ENCODE results near the gene ALS2. TPM values are rescaled to one million over a fixed set of nuclear protein-coding genes. Genes with fewer than 3 reads are reported as not detected.

Gene ALS2
- total and polyA plus RNA-seq, 2 of the 8 experiments (the other 6 are each of a cell fraction or from before 2014, with no cell fraction given): 12.1 to 34.5 TPM

DNA sequence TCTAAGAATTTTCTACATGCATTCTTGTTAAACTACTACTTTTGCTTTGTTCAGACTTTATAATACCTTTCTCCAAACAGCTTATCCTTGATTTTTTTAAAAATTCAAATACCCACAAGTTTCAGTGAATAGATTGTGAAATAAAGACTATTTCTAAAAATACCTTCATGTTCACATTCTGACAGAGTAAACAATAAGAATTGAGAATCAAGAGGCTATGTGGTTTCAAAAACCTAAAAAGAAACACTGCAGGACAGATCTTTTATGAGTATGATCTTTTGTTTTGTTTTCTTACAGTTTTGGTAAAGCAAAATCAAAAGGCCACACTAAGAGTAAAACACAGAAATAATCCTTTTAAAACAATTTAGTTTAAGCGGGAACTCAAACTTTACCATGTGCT lies 21.2 kb downstream of the ALS2 start:
- Histone ChIP-seq H2BK15ac (ENCODE audit: low read length) (no peak overlapping the region), H3K4me3 (ENCODE audit: extremely low read depth in 1 of 4, insufficient read depth in 2 of 4, low read depth in 3 of 4, low read length in 4 of 4) (no peak overlapping the region), H3K18ac (ENCODE audit: extremely low read depth, low read length) (no peak overlapping the region), H3K4me2 (ENCODE audit: insufficient read depth in 1 of 2, low read depth in 2 of 2, low read length in 2 of 2) (no peak overlapping the region), H3K79me2 (ENCODE audit: control insufficient read depth in 1 of 2, insufficient read depth in 2 of 2, low read length in 2 of 2) (no peaks in the 10 kb centered on the region), H3K4ac (replicated peaks; ENCODE audit: insufficient read length, low read depth, low read length) (no peak overlapping the region), H3K79me1 (ENCODE audit: low read depth, low read length) (peaks cover 3% of the 10 kb centered on the region; the same call in 1 of the 2 replicates), H2AFZ (ENCODE audit: low read length) (no peak overlapping the region), H2AK5ac (ENCODE audit: low read depth, low read length) (no peak overlapping the region), H3K4me1 (replicated peaks in 1 of 4; ENCODE audit: control insufficient read depth in 3 of 4, insufficient read depth in 4 of 4, low read length in 3 of 4) (no peaks in the 10 kb centered on the region), H3K9me3 (ENCODE audit: insufficient read depth in 2 of 2, low read depth in 1 of 2, low read length in 1 of 2) (no peaks in the 10 kb centered on the region), H4K8ac (ENCODE audit: extremely low read depth, insufficient read depth, low read length) (no peak overlapping the region), H2BK120ac (replicated peaks; ENCODE audit: low read depth, low read length) (no peak overlapping the region), H4K91ac (replicated peaks; ENCODE audit: insufficient read length, low read length) (no peak overlapping the region), H3K14ac (ENCODE audit: insufficient read length) (no peak overlapping the region), H3K23me2 (ENCODE audit: low read depth, low read length) (no peaks in the 10 kb centered on the region), H3K23ac (ENCODE audit: insufficient read length) (no peak overlapping the region), H3K9ac (replicated peaks in 1 of 4; ENCODE audit: extremely low read depth in 1 of 4, low read depth in 3 of 4, low read length in 3 of 4) (no peak overlapping the region), H2BK12ac (ENCODE audit: low read depth, low read length) (no peak overlapping the region), H3K27me3 (replicated peaks in 1 of 4; ENCODE audit: control insufficient read depth in 3 of 4, extremely low read depth in 1 of 4, insufficient read depth in 3 of 4, low read length in 3 of 4) (no peaks in the 10 kb centered on the region), H4K5ac (ENCODE audit: insufficient read length, low read depth, low read length) (no peak overlapping the region), H3K36me3 (ENCODE audit: control insufficient read depth in 2 of 4, insufficient read depth in 4 of 4, low read length in 3 of 4) (peaks cover 0 to 32% (median 17%) of the 10 kb centered on the region in 4 experiments; a peak in 7 of 8 replicates), H2BK20ac (ENCODE audit: low read length) (no peak overlapping the region), H3K27ac (ENCODE audit: low read depth, low read length) (no peak overlapping the region), H2BK5ac (ENCODE audit: low read depth, low read length) (no peak overlapping the region), H4K20me1 (replicated peaks in 1 of 2; ENCODE audit: control insufficient read depth in 1 of 2, insufficient read depth in 2 of 2, low read length in 2 of 2) (peaks cover 1 to 3% of the 10 kb centered on the region in 2 experiments), H3K56ac (replicated peaks; ENCODE audit: insufficient read length, low read depth, low read length) (no peak overlapping the region)
- 90% methylated on average over 1 of the region's 1 CpG; no CpG with 5 or more reads in 1 of the 2 experiments for WGBS, 2 experiments (ENCODE audit: extremely low coverage in 1 of 2, insufficient coverage in 1 of 2, insufficient read length in 1 of 2, insufficient replicate concordance in 2 of 2, low coverage in 1 of 2, low lambda C conversion rate in 2 of 2, missing lambda C conversion rate in 1 of 2)
- ChIA-PET POLR2A (ENCODE audit: partially characterized antibody) (no interaction called here), CTCF (ENCODE audit: partially characterized antibody) (interaction anchor here (0.9 kb wide), 1 partner anchor 10 kb away, joined by 3 read pairs; no protein-coding TSS in a partner anchor)
- FAIRE-seq (no peak), DNase-seq (ENCODE audit: low read depth in 1 of 2, low spot score in 2 of 2) (no peak)

Data from H1 (cell line).